Stimulated activated naive CD8-positive, alpha-beta T cell treated with anti-CD3 and anti-CD28 coated beads, Interleukin-15, Interleukin-2, amounts not matched to agents 100 U/mL and 50 U/mL, for 24 hours (primary cell): ENCODE measurements around the gene COX14.
A peak's percentile ranks its signal among the peaks of the same experiment; 100 is the strongest.
"Not testable (repeated sequence)": the region's sequence is repeated elsewhere in the genome, so short reads cannot be mapped to it uniquely, and the experiment has no call there.

ENCODE experiments used
- ATAC-seq: fragments of 150-1000 bp; cut with Tn5 transposase; one replicate; pipeline ENCODE4 v1.10.0; 2021
- DNase-seq: peaks from one replicate; pipeline ENCODE4 v3.0.0; 2021

The COX14 gene

DNA sequence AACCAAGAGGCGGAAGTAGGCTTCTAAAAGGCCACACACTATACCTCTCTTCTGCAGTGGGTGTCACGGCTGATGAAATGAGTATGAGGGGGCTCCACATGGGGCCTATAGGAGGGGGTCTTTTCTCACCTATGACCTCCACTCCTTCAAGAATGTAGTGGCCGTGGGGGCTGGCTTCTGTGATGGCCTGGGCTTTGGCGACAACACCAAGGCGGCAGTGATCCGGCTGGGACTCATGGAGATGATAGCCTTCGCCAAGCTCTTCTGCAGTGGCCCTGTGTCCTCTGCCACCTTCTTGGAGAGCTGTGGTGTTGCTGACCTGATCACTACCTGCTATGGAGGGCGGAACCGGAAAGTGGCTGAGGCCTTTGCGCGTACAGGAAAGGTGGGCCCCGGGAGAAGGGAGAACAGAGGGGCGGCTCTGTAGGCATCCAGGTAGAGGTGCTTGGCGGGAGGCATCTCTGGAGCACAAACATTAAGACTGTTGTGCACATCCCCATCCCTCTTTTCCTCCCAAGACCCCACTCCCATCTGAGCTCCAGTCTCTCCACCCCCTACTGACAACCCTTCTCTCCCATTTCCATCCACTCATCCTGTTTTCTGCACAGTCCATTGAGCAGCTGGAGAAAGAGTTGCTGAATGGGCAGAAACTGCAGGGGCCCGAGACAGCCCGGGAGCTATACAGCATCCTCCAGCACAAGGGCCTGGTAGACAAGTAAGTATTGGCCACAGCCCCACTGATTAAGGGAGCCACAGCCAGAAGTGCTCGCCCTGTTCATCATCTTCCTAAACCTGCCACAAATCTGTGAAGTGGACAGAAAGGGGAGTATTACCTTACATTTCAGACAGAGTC is 4.4 kb upstream of the COX14 start:
- DNase-seq (no peak), ATAC-seq (no peak)

DNA sequence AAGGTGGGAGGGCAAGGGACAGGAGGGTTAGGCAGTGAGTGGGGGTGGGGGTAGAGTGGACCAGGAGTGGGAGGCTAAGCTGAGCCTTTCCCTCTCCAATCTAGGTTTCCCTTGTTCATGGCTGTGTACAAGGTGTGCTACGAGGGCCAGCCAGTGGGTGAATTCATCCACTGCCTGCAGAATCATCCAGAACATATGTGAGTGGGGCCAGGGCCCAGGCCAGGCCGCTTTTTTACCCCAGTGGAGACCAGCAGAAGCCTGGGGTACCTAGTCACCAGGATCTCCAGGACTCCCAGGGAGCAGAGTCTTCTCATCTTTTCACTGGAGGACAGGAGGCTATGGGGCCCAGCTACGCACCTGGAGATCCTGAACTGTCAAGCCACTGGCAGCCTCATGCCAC is 2.7 kb upstream of the COX14 start:
- ATAC-seq (no peak), DNase-seq (no peak)

DNA sequence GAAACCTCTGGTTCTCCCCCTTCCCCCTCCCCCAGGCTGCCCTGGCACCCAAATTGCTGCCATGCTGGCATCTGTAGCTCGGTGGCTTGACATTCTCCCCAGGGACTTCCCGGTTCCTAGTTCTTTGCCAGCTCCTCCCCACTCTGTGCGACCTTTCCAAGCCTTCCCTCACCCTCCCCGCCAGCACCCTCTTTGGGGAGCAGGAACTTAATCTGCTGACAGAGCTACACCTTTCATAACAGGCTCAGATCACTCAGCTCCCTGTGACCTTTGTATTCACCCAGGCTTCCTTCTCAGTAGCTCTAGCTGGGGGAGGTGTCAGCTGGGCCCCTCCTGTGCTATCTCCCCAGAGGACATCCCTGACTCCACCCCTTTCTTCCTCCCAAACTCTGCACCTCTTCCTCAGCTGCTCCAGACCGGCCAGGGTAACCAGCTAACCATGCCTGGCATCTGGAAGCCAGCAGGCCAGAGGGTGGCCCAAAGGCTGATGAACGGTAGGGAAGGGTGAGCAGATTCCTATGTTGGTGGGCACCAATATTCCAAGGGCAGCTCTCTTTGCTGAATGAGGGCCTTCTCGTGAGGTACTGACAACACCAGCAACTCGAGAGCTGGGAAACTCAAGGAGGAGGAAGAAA is 1.8 kb upstream of the COX14 start:
- peak; percentile 1 for ATAC-seq
- DNase-seq: peak; percentile 53

DNA sequence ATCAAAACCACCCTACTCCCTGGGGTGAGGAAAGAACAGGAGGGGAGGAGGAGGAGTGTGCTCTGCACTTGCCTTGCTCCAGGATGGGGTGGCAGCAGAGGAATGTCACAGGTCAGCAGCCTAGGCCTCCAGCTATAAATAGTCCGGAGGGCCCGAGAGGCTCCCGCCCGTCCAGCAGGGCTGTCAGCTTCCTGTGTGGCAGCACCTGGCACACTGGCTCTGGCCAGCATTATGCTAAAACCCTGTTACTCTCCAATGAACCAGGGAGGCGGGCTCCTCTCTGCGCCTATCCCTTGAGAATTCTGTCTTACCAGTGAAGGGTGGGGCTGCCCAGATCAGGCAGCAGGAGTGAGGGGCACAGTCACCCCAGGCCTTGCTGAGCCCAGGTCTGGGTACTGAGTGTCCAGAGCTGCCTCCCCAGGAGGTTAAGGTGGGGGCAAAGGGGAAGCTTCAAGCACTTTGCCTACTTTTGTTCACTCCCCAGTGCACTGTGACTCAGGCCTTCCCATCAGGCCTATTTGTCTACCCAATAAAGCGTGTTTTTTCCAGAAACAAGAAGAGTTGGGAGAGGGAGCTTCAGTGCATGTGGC is 1.2 kb upstream of the COX14 start:
- ATAC-seq: no peak
- DNase-seq: peak; percentile 32

DNA sequence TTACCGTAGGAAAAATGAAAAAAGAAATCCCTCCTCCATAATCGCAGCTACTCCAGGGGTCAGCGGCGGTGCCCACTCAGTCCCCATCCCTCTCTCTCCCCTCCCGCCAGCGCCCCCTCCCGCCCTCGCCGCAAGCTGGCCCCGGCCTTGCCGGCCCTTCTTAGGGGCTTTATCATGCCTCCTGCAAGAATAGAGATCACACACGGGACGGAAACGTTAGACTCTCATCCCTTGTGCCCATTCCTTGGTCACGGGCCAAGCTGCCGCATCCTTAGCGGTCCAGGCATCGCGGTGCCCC is 692 bp upstream of the COX14 start:
- no peak for ATAC-seq
- no peak for DNase-seq

DNA sequence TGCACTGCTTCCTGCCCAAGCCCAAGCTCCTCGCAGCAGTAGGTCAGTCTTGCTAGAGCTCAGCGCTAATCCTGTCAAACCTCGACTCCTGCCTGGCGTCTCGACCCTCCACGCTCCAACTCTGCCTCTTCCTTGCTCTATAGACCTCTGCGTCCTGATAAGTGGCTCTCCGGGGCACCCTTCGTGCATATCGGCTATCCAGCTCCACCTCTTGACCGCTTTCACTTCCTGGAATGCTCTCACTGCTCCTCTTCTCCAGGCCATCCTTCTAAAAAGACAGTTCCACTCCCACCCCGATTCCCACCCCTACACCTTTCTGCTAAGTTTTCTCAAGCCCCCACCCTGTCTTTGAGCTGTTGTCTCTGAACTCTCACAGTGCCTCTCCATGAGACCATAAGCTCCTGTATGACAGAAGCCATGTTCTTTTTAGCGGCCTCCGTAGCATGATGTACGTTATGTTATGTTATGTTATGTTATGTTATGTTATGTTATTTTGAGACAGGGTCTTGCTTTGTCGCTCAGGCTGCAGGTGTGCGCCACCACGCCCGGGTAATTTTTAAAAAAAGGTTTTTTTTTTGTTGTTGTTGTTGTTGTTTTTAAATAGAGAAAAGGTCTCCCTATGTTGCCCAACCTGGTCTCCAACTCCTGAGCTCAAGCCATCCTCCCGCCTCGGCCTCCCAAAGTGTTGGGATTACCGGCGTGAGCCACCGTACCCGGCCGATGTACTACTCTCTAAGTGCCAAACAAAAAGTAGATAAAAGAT is 601 bp downstream of the COX14 start:
- ATAC-seq (no peak), DNase-seq (no peak)

DNA sequence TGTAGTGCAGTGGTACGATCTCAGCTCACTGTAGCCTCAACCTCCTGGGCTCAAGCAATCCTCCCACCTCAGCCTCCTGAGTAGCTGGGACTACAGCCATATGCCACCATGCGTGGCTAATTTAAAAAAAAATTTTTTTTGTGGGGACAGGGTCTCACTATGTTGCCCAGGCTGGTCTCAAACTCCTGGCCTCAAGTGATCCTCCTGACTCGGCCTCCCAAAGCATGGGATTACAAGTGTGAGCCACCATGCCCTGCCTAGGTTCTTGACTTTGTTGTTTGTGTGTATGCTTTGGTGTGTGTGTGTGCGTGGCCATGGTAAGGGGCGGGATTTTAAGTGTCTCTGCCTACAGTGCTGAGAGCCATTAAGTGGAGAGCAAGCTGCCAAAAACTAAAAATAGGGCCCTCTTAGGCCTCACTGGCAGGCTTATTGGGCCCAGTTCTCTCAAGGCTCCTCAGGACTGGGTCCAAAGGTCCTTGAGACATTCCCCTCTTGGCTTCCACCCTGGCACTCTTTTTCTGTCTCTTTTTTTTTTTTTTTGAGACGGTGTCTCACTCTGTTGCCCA is 5.1 kb downstream of the COX14 start:
- no peak for DNase-seq
- ATAC-seq: no peak

DNA sequence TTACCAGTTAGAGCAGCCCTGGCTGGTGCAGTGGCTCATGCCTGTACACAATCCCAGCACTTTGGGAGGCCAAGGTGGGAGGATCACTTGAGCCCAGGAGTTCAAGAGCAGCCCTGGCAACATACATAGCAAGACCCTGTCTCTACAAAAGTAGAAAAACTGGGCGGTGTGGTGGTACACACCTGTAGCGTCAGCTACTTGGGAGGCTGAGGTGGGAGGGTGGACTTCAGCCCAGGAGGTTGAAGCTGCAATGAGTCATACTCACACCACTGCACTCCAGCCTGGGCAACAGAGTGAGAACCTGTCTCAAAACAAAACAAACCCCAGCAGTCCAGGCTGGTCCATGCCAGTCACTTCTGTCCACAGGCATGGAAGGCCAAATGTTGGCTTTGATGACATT is 7.4 kb downstream of the COX14 start:
- DNase-seq (no peak), ATAC-seq (no peak)

DNA sequence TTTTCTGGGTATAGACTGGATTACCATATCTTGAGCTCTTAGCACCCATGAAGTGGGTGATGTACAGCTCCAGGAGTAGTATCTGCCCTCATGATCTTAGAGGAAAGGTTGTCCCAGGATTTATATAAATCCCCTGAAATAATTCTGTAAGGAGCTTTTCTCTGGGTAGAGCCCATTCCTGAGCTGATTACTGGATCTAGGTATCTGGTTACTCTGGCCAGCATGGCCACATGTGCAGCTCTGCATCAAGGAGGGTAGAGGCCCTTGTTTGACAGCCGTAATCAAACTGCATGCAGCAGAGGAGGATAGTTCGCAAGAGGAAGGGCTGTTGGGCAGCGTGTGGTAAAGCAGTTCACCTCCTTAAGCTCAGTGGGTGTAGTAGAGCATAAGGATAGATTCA is 8.5 kb downstream of the COX14 start:
- ATAC-seq (no peak), DNase-seq (no peak)

DNA sequence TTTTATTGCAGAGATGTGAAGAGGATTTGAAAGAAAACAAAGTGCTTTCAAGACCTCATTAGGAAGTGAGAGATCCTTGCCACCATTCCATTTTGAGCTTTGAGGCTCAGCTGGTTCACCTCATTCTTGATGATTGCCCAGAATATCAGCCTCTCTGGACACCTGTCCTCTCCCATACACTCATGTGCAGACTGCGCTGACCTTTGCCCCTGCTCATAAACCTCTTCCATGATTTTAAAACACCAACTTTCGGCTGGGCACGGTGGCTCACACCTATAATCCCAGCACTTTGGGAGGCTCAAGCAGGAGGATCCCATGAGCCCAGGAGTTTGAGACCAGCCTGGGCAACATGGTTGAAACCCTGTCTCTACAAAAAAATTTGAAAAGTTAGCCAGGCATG is 8.9 kb downstream of the COX14 start:
- DNase-seq: no peak
- ATAC-seq: no peak

DNA sequence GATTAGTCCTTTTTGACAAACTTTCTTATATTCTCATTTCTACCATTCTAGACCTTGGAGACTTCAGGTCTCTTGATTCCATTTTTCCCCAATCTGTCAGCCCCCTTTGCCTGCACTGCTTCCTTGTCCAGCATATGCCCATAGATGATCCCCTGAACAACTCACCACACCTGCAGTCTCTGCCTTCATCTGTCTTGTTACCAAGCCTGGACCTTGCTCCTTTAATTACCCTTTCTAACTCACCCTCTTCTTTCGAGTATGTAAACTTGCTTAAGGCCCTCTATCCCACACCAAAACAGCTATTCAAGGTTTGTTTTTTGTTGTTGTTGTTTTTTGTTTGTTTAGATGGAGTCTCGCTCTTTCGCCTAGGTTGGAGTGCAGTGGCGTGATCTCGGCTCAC is 9.6 kb downstream of the COX14 start:
- no peak for ATAC-seq
- DNase-seq: no peak

DNA sequence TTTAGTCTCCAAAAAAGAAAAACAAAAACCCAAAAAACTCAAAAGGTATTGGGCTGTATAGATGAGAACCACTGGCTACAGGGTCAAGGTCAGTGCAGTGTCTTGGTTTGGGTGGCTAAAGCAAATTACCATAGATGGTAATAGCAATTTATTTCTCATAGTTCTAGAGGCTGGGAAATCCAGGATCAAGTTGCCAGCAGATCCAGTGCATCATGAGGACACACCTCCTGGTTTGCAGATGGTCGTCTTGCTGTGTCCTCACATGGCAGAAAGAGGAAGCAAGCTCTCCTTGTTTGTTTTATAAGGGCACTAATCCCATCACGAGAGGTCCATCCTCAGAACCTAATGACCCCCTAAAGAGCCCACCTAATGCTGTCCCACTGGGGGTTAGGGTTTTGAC is 11.2 kb downstream of the COX14 start:
- no peak for ATAC-seq
- no peak for DNase-seq

DNA sequence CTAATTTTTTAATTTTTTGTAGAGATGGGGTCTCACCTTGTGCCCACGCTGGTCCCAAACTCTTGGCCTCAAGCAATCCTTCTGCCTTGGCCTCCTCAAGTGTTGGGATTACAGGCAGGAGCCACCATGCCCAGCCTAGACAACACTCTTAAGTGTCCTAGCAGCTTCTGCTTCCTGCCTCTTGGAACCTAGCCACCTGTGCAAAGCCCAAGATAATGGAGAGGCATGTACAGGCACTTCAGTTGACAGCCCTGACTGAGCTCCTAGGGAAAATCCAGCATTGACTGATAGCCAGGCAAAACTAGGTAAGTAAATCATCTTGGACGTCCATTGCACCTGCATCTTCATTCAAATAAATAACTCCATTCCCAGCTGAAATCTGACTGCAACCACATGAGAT is 15.5 kb downstream of the COX14 start:
- no peak for ATAC-seq
- no peak for DNase-seq

DNA sequence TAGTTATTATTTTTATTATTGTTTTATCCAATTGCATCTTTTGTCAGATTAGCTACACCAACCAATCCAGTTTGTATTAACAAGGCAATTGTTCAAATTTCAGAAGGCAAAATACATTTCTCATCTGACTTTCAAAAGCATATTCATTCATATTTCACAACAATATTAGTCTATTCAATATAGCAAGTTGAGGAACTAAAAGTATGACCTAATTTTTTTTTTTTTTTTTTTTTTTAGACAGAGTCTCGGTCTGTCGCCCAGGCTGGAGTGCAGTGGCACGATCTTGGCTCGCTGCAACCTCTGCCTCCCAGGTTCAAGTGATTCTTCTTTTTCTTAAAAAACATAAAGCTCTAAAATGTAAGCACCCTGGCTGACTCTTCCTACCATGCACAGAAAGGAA is 17.3 kb downstream of the COX14 start:
- no peak for DNase-seq
- no peak for ATAC-seq

DNA sequence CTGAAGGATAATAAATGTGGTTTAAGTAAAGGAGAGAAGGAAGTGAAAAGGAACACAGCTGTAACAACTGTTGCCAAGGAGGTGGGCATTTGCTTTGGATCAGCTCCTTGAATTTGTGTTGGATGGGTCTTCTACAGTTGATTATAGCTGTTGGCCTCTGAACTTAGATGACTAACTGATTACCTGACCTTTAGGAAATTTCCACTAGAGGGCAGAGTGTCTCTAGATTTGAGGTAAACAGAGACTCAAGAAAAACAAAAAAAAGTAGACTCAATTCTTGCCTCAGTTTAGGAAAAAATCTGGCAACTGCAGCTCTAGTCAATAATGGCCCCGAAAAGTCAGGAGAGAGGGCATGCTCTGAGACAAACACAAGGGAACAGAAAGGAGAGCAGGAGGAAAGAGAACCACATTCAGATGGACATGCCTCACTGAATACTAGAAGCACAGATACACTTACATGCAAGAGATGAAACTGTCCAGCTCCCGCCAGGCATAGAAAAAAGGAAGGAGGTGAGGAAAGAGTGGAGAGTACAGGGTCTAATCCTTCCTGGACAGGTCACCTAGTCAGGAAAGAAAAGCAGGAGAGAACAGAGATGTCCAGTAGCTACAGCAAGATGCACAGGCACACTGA is 20.6 kb downstream of the COX14 start:
- ATAC-seq: no peak
- no peak for DNase-seq

DNA sequence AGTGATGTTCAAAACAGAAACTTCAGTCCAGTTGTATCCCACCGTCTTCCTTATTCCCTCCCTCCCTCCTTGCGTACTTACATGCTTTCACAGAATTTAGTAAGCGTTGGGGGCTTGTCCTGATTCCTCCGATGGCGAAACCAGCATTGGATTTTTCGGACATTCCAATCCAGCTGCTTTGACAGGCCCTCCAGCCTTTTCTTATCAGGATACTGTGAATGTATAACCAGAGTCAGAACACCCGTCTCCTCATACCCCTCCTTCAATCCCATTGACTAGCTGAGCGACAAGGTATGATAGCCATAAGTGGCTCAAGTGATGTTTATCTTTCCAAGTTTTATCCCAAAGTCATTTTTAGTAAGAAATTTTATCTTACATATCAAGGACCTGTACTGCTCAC is 31.0 kb downstream of the COX14 start:
- ATAC-seq: no peak

DNA sequence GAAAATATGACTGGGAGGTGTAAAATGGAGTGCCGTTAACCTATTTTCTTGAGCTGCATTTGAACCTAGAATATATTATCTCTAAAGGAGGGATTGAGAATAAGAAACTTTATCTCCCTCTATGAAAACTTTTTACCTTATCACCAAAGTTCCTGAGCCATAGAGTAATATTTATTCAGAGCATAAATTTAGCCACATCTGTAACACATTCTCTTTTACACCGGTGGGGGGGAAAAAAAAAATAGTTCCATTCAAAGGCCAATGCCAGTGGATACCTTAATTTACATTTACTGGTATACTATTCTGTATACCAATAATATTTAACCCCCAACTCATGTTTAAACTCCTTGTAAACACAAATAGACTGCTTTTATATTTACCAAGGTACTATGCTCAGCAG is 33.4 kb downstream of the COX14 start:
- no peak for ATAC-seq
- no peak for DNase-seq

More for the DNA sequence above, 31.0 kb downstream of the COX14 start:
- DNase-seq: no peak

DNA sequence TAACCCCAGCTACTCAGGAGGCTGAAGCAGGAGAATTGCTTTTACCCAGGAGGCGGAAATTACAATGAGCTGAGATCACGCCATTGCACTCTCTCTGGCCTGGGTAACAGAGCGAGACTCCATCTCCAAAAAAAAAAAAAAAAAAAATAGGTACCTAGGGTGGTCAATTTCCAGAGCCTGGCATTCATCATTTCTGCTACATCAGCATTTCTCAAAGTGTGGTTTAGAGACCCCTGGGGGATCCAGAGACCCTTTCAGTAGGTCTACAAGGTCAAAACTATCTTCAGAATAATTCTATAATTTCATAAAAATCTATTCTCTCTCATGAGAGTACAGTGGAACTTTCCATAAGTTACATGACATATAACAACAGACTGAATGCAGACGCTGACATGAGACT is 35.2 kb downstream of the COX14 start:
- DNase-seq (no peak), ATAC-seq (no peak)

DNA sequence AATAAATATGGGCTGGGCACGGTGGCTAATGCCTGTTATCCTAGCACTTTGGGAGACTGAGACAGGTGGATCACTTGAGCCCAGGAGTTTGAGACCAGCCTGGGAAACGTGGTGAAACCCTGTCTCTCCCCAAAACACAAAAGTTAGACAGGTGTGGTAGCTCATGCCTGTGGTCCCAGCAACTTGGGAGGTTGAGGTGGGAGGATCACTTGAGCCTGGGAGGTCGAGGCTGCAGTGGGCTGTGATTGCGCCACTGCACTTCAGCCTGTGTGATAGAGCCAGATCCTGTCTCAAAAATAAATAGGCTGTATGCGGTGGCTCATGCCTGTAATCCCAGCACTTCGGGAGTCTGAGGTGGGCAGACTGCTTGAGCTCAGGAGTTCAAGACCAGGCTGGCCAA is 36.0 kb downstream of the COX14 start:
- not testable (repeated sequence) for DNase-seq, ATAC-seq

DNA sequence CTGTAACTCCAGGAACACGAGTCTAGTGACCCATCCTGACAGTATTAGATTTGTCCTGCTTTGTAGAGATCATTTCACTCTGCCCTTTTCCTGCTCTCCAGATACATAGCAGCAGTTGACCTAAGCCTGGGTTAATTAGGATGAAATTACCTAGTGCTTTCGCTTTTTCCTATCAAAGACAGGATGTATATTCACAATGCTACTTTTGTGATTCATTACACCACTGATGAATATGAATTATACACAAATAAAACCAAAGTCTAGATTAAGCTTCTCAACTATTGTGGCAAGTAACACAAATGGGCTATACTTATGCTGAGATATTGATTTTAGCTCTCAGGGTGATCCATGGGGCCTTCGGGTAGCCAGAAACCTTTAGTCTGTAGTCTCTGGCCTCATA is 37.3 kb downstream of the COX14 start:
- ATAC-seq (peak; percentile 32), DNase-seq (no peak)

DNA sequence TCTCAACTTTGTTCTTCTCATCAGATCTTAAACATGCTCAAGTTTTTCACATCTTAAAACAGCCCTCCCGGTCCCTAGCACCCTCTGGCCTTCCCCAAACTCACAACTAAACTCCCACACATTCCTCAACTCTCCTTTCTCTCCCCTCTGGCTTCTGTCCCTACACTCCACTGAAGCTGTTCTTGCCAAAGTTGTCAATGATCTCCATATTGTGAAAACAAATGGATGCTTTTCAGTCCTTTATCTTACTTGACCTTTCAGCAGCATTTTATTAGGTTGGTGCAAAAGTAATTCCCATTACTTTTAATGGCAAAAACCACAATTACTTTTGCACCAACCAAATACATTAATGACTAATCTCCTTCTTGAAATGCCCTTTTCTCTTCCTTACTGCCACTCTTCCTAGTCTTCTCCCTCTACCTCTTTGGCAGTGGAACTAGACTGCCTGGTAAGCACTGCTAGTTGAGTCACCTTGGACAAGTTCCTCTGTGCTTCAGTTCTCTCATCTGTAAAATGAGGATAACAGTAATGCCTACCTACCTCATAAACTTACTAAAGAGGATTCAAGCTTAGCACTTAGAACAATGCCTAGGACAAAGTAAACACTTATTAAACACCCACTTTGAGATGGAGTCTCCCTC is 39.1 kb downstream of the COX14 start:
- DNase-seq (no peak), ATAC-seq (no peak)

DNA sequence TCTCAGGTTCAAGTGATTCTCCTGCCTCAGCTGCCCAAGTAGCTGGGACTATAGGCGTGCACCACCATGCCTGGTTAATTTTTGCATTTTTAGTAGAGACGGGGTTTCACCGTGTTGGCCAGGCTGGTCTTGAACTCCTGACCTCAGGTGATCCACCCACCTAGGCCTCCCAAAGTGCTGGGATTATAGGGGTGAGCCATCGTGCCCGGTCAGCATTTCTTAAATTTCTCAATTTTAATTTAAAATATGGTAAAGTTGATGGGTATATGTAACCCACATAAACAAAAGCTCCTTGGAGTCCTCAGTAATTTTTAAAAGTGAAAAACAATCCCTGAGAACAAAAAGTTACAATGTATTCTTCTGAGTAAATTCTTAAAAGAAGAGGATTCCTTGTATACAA is 42.9 kb downstream of the COX14 start:
- DNase-seq: not testable (repeated sequence)

More for the DNA sequence above, 42.9 kb downstream of the COX14 start:
- not testable (repeated sequence) for ATAC-seq
